ENCODE measurements around the gene AATK.

The AATK gene

GRCh38 chr17:81182596-81182995 is 16.6 kb upstream of the AATK start:
- no peak for DNase-seq (ENCODE audit: low spot score)

- no peak for DNase-seq (ENCODE audit: low spot score)
Observed at GRCh38 chr17:81181811-81182185, 15.8 kb upstream of the AATK start.

GRCh38 chr17:81180836-81181810 is 15.1 kb upstream of the AATK start:
- DNase-seq (ENCODE audit: low spot score) = no peak

- DNase-seq (ENCODE audit: low spot score) = no peak
Observed at GRCh38 chr17:81179861-81180260, 13.8 kb upstream of the AATK start.

GRCh38 chr17:81179220-81179619 is 13.2 kb upstream of the AATK start:
- no peak for DNase-seq (ENCODE audit: low spot score)

GRCh38 chr17:81178136-81179091 is 12.4 kb upstream of the AATK start:
- DNase-seq (ENCODE audit: low spot score) = no peak

- no peak for DNase-seq (ENCODE audit: low spot score)
Observed at GRCh38 chr17:81176666-81177065, 10.6 kb upstream of the AATK start.

GRCh38 chr17:81173762-81174155 is 7.7 kb upstream of the AATK start:
- no peak for DNase-seq (ENCODE audit: low spot score)

- no peak for DNase-seq (ENCODE audit: low spot score)
Observed at GRCh38 chr17:81173052-81173761, 7.2 kb upstream of the AATK start.

- peak; percentile 55 for DNase-seq (ENCODE audit: low spot score)
Observed at GRCh38 chr17:81171941-81172340, 5.9 kb upstream of the AATK start.

GRCh38 chr17:81170727-81171494 is 4.9 kb upstream of the AATK start:
- no peak for DNase-seq (ENCODE audit: low spot score)

GRCh38 chr17:81169870-81170309 is 3.9 kb upstream of the AATK start:
- no peak for DNase-seq (ENCODE audit: low spot score)

- no peak for DNase-seq (ENCODE audit: low spot score)
Observed at GRCh38 chr17:81167638-81168037, 1.6 kb upstream of the AATK start.

GRCh38 chr17:81167194-81167524 is 1.1 kb upstream of the AATK start:
- no peak for DNase-seq (ENCODE audit: low spot score)

- peak; percentile 91 for DNase-seq (ENCODE audit: low spot score)
Observed at GRCh38 chr17:81165246-81166032, 582 bp downstream of the AATK start, which contains the start of gene PVALEF. Gene PVALEF, plus strand, starts transcription at chr17:81165507. Its CDS starts 15,720 bp downstream, at chr17:81181227.

- no peak for DNase-seq (ENCODE audit: low spot score)
Observed at GRCh38 chr17:81164371-81165245, 1.4 kb downstream of the AATK start.

GRCh38 chr17:81163703-81164370 is 2.2 kb downstream of the AATK start:
- DNase-seq (ENCODE audit: low spot score) = no peak

GRCh38 chr17:81163051-81163695 is 2.8 kb downstream of the AATK start:
- DNase-seq (ENCODE audit: low spot score) = no peak
